Activated CD4-positive, alpha-beta T cell treated with anti-CD3 and anti-CD28 coated beads for 48 hours (primary cell): ENCODE results near the gene SERPINB8.

Experiments
- DNase-seq: peaks from one replicate; pipeline ENCODE4 v3.0.0-alpha.2; 2020

Gene SERPINB8

GRCh38 chr18:63965716-63966330, 4.1 kb upstream of the SERPINB8 start:
- no peak for DNase-seq

DNA sequence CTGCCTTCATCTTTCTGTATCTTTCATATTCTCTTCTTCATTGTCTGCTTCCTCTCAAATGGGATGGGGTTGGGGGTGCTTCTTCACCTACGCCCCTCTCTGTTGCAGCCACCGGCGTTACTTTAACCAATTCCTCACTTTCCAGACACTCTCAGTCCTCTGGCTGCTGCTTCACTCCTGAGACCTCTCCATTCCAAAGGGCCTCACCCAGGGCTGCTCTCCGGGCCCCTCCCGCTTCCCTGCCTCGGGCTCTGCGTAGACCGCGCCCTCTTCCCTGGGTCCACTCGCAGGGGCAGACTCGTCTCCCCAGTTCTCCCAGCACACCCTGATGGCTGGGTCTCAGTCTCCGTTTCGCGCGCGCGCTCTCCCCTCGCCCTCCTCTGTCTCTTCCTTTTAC, 926 bp downstream of the SERPINB8 start:
- no peak for DNase-seq

GRCh38 chr18:63971320-63972001, 1.6 kb downstream of the SERPINB8 start:
- no peak for DNase-seq

DNA sequence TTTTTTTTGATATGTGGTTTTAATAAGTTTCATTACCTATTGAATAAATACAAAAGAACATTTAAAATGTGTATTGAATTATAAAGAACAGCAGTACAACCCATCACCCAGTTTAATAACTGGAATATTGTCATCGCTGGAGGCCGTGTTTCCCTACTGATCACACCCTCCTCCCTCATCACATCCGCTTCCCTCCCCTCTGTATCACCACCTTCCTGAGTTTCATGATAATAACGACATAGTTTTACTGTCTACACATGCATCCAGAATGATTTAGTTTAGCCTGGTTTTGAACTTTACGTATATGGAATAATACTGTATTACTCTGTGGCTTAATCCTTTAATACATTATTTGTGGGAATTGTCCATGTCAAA, 2.1 kb downstream of the SERPINB8 start:
- DNase-seq = no peak

- DNase-seq = peak; percentile 22
These were observed 5.1 kb downstream of the SERPINB8 start for GRCh38 chr18:63974991-63975390.

DNA sequence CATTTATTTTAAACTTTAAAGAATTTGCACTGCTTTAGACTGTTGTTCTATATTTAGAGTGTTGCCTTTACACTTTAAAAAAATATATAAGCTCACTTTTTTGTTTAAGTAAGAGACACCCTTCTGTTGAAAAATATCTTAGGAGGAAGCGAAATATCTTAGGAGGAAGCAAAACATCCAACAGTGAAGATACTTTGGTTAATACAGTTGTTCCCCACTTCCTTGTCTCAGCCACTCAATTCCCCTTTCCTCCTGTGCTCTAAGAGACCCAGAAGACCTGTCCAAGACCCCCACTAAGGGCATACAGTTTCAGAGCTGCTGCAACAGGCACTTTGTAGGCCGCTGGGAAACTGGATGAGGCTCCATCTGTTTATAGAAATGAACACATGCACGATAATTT, 5.7 kb downstream of the SERPINB8 start:
- DNase-seq = no peak

DNA sequence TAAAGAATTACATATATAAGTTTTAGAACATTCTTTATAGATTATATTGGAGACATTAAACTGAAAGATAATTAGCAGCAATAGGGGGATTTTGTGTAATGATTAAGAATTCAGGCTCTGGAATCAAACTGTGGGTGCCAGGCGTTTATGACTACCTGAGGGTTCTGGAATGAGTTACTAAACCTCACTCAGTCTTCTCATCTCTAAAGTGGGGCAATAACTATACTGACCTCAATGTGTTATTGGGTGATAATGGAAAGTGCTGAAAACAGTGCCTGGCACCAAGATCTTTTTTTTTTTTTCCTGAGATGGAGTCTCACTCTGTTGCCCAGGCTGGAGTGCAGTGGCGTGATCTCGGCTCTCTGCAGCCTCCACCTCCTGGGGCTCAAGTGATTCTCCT, 7.2 kb downstream of the SERPINB8 start:
- no peak for DNase-seq

GRCh38 chr18:63979409-63979920, 9.6 kb downstream of the SERPINB8 start:
- DNase-seq = peak; percentile 35

- DNase-seq = no peak
These were observed 10.1 kb downstream of the SERPINB8 start for GRCh38 chr18:63980027-63980426.

- no peak for DNase-seq
These were observed 11.1 kb downstream of the SERPINB8 start for GRCh38 chr18:63980896-63981460.

- no peak for DNase-seq
These were observed 11.8 kb downstream of the SERPINB8 start for GRCh38 chr18:63981719-63982118.

- DNase-seq = no peak
These were observed 12.5 kb downstream of the SERPINB8 start for GRCh38 chr18:63982361-63982760.

GRCh38 chr18:63986885-63987284, 17.0 kb downstream of the SERPINB8 start:
- no peak for DNase-seq

DNA sequence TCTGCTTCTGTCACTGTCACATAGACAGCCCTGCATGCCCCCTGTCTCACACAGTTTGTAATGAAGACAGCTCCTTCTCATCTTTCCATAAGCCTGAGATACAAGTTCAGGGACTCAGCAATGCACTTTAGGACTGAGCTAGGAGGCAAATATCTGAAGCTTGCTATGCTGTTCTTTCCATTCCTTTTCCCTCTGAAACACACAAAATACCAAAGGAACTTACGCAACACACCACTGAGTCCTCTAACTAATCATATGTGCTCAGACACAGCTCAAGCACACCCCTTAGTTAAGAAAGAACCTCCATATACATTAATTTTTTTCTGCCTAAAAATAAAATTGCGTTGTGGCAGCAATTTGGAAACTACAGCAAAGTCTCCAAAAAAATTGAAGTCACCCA, 17.9 kb downstream of the SERPINB8 start:
- DNase-seq = no peak

GRCh38 chr18:63992751-63993150, 22.9 kb downstream of the SERPINB8 start:
- no peak for DNase-seq

- DNase-seq = peak; percentile 59
These were observed 25.0 kb downstream of the SERPINB8 start for GRCh38 chr18:63994783-63995399.

DNA sequence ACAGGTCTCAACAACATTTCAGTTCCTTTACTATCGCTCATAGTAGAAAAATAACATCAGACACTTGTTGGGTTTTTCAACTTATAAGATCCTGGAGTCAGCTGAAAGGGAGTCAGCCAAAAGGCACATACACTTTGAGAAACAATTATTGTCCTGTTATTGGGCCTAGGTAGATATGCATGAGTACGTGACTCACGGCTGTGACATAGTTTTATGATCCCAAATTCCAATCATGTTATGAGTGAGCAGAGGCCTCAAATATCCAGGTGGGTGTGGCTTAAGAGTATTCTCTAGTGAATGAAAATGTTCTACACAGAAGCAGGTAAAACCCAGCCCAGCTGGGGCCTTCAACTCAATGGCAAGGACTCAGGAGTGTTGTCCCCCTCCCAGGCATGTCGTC, 27.2 kb downstream of the SERPINB8 start:
- no peak for DNase-seq

DNA sequence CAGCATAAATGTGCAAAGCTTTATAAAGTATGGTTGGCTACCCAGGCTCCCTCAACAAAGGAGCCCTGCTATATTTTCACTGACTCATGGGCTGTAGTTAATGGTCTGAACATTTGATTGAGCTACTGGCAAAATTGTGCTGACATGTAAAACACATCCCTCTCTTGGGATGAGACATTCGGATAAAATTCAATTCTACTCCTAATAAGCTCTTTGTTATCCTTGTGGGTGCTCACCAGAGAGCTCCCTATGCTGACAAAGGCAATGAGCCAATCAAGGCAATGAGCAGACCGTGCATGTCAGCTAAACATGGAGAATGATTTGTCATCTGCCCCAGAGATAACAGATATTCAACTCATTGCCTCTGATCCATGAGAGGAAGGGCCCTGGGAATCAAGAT, 27.7 kb downstream of the SERPINB8 start:
- no peak for DNase-seq

DNA sequence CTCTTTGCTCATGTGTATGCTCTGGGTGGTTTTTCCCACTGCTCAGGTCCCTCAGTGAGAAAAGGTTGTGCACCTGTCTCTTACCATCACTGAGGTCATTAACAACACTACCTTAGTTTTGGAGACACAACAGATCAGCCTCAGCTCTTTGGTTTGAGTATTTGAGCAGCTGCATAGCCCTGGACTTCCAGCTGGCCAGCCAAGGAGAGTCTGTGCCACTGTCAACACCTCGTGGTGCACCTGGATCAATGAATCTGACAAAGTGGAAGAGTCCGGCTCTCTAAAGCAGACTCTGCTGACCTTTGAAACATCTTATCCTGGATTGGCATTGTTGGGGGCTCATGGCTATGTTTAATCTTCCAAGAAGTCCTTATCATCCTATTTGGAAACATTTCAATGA, 30.0 kb downstream of the SERPINB8 start:
- no peak for DNase-seq

DNA sequence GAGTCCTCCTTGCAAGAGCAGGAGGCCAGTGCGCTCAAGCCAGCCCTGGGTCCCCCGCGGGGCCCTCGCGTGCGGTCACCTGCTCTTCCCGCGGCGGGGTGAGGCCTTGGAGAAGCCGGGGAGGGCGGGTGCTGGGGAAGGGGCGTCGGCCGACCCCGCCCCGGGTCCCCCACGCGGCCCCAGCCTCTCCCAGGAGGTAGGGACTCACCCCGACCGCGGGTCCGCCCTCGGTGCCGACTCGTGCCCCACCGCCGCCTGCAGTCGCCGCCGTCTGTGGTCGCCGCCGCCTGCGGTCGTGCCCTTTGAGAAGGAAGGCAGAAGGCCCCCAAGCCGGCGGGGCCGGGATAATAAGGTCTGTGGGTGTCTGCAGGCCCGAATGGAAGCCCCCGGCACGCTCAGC, 32.7 kb downstream of the SERPINB8 start:
- DNase-seq = no peak

- DNase-seq = no peak
These were observed 39.4 kb downstream of the SERPINB8 start for GRCh38 chr18:64009305-64009704.

- DNase-seq = no peak
These were observed 41.6 kb downstream of the SERPINB8 start for GRCh38 chr18:64011513-64011912.

- DNase-seq = no peak
These were observed 48.0 kb downstream of the SERPINB8 start for GRCh38 chr18:64017870-64018269.
